SK-N-DZ (cell line): ENCODE measurements around the gene MRC2.
"Not testable (repeated sequence)": the region's sequence is repeated elsewhere in the genome, so short reads cannot be mapped to it uniquely, and the experiment has no call there.

Source experiments
- DNase-seq: peaks from one replicate; pipeline ENCODE4 v3.0.0-alpha.2; 2015; ENCODE audit warnings: low spot score

MRC2 gene

DNA sequence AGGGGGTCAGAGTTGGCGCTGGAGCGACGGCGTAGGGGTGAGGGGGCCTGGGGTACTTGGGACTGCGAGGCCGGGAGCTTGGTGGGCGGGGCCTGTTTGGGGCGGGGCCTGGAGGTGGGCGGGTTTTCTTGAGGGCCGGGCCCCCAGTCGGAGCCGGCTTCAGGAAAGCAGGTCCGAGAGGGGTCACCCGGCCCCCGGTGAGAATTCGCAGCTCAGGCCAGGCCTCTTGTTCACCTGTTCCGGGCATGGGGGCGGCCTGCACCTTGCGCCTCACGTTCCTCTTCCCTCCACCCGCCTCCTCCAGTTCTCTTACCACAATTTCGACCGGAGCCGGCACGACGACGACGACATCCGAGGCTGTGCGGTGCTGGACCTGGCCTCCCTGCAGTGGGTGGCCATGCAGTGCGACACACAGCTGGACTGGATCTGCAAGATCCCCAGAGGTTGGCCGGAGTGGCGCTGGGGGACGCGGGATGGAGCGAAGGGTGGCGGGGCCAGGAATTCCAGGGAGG, 52.5 kb downstream of the MRC2 start:
- DNase-seq: no peak

DNA sequence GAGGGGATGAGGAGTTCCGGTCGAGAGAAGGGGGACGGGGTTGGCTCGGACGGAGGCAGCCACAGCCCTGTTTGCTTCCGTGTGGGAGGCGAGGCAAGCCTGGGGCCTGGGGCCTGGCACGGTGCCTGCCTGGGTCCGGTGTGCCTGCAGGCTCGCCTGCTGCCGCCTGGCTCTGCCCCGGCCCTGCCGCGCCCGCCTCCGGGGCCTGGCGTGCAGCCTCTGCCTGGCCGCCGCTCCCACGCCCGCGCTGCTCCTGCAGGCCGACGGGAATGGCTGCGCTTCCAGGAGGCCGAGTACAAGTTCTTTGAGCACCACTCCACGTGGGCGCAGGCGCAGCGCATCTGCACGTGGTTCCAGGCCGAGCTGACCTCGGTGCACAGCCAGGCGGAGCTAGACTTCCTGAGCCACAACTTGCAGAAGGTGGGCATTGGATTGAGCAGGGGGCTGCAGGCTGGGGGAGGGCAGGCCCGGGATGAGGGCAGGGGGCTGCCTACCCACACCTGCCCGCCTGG, 53.1 kb downstream of the MRC2 start:
- no peak for DNase-seq

DNA sequence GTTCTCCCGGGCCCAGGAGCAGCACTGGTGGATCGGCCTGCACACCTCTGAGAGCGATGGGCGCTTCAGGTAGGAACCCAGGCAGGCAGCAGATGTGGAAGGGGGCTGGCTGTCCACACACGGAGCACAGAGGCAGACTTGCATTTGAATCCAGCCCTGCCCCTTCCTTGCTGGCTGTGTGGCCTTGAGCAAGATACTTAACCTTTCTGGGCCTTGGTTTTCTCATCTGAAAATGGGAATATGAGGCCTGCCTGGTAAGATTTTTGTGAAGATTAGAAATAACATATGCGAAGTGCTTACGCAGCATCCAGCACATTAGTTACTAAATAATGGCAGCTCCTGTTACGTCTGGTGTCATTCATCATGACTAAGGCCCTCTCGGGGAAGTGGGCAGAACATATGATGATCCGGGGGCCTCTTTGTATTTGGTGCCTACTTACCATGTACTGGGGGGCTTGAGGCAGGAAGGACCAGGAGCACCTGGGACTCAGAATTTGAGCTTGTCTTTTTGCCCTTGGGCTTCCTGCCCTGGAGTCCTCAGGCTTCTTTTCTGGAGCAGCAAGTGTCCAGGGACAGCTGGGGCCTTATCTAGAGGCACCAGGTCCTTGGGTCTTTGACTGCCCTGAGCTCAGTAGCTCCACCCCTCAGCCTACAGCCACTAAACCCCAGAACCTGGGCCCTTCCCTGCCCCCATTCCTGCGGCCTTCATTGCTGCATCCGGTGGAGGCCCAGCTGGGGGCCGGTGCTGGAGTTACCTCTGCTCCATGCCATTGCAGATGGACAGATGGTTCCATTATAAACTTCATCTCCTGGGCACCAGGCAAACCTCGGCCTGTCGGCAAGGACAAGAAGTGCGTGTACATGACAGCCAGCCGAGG, 53.8 kb downstream of the MRC2 start:
- no peak for DNase-seq

DNA sequence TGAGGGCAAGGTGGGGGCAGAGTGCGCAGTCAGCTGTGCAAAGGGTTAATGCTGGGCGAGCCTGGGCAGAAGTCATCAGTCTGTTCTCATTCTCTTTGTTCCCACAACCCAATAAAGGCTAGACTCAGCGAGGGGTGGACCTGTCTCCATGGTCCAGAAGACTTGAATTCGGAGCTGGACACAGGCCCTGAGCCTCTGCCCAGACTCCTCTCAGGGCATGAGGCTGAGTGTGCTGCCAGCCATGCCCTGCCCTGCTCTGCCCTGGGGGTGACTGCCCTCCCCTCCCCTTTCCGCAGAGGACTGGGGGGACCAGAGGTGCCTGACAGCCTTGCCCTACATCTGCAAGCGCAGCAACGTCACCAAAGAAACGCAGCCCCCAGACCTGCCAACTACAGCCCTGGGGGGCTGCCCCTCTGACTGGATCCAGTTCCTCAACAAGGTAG, 54.5 kb downstream of the MRC2 start:
- DNase-seq: no peak

DNA sequence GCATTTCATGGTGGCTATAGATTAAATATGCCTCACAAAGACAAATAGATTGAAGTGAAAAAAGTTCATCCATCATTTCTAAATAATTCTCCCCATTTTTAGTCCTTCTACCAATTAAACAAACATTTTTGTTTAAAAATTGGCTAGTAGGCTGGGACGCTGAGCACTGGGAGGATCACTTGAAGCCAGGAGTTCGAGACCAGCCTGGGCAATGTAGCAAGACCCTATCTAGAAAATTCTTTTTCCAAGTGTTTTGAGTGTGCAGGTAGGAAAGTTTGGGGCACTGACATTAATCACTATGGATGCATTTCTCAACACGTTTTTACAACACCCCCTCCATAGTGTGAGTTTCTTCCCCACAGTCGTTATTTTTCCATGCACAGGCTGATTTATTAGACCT, 56.7 kb downstream of the MRC2 start:
- DNase-seq: no peak

DNA sequence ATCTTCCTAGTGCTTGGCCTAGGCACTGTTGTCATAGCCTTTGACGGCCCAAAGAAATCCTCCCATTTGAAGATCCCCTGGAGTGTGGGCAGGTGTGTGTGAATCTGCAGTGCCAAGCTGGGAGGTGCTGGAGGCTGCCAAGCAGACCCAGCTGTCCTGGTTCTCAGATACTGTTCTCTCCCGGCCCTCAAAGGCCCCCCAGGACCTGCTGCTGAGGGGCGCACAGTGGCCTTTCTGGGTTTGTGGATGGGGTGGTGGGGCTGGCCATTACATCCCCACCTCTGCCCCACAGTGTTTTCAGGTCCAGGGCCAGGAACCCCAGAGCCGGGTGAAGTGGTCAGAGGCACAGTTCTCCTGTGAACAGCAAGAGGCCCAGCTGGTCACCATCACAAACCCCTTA, 60.5 kb downstream of the MRC2 start:
- no peak for DNase-seq

- no peak for DNase-seq
These were observed 61.1 kb downstream of the MRC2 start for GRCh38 chr17:62688398-62689160.

GRCh38 chr17:62689441-62690167, 62.1 kb downstream of the MRC2 start:
- no peak for DNase-seq

DNA sequence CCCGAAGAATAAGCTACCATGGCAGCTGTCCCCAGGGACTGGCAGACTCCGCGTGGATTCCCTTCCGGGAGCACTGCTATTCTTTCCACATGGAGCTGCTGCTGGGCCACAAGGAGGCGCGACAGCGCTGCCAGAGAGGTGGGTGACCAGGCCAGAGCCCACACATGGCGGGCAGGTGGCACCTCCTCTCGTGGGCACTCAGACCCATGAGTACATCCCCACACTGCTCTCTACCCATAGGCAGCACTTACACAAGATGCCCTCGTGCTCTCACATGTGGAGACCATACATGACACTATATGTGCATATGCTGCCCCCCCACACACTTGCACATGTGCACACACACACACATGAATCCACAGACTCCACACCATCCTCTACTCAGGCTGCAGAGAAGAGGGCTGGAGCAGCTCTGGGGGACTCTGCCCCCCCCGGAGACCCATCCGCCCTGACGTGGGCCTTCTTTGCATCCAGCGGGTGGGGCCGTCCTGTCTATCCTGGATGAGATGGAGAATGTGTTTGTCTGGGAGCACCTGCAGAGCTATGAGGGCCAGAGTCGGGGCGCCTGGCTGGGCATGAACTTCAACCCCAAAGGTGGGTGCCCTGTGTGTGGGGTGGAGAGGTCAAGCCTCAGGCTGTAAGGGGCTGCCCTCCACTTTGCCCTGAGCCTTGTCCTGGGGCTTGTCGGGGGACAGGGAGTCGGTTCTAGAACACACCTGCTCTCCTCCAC, 62.9 kb downstream of the MRC2 start:
- DNase-seq: no peak

DNA sequence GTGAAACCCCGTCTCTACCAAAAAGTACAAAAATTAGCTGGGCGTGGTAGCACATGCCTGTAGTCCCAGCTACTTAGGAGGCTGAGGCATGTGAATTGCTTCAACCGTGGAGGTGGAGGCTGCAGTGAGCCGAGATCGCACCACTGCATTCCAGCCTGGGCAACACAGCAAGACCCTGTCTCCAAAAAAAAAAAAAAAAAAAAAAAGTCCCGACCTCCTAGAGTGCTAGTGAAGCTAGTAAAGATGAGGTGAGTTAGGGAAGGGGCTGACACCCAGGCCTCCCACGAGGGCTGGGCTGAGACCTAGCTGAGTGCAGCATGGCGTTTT, 64.1 kb downstream of the MRC2 start:
- DNase-seq: not testable (repeated sequence)

DNA sequence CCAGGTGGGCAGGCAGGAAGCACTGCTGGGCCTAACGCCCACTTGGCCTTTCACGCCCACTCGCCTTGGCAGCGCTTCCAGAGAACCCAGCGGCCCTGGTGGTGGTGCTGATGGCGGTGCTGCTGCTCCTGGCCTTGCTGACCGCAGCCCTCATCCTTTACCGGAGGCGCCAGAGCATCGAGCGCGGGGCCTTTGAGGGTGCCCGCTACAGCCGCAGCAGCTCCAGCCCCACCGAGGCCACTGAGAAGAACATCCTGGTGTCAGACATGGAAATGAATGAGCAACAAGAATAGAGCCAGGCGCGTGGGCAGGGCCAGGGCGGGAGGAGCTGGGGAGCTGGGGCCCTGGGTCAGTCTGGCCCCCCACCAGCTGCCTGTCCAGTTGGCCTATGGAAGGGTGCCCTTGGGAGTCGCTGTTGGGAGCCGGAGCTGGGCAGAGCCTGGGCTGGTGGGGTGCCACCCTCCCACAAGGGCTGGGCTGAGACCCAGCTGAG, 64.7 kb downstream of the MRC2 start:
- no peak for DNase-seq

DNA sequence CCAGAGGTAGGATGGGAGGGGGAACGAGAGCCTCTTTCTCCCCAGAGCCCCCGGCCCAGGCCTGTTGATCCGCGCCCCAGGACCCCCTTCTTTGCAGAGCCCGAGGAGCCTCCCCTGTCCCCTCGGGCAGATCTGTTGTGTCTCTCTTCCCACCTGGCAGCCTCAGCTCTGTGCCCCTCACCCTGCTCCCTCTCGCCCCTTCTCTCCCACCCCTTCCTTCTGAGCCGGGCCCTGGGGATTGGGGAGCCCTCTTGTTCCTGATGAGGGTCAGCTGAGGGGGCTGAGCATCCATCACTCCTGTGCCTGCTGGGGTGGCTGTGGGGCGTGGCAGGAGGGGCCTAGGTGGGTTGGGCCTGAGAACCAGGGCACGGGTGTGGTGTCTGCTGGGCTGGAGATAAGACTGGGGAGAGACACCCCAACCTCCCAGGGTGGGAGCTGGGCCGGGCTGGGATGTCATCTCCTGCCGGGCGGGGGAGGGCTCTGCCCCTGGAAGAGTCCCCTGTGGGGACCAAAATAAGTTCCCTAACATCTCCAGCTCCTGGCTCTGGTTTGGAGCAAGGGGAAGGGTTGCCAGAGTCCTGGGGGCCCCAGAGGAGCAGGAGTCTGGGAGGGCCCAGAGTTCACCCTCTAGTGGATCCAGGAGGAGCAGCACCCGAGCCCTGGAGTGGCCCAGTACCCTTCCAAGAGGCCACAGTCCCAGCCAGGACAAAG, 65.4 kb downstream of the MRC2 start:
- no peak for DNase-seq

DNA sequence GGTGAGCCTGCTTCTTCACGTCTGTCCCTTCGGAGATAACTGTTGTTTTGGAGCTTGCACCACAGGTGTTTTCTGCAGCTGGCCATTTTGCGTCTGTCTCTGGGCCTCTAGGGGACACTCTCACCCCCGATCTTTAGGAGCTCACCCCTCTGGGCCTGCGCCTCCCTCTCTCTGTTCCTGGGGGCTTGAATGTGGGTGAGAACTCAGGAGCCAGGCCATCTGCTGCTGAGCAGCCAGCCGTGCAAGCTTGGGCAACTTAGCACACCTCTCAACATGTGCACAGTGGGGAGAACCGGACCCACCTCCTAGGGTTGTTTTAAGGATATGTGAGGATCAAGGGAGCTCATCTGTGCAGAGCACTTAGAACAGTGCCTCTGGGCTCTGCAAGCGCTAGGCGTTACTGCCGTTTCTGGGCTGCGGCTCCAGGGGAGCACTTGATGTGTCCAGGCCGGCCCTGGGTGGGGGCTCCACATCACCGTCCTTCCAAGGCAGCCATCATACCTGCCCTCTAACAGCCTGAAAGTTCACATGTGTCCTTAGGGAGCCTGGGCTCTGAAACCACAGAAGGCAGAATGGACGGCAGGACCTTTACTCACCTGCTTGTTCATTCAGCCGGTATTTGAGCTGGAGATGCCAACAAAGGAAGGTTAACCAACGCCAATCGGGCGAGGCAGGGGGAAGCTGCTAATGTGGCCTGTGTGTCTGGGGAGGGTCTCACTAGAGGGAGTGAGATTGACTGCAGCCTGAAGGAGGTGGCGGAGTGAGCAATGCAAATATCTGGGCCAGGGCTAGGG, 66.3 kb downstream of the MRC2 start:
- DNase-seq: no peak

- DNase-seq: not testable (repeated sequence)
These were observed 67.7 kb downstream of the MRC2 start for GRCh38 chr17:62695093-62695738.

GRCh38 chr17:62696256-62696655, 68.8 kb downstream of the MRC2 start:
- DNase-seq: no peak

GRCh38 chr17:62696726-62697490, 69.4 kb downstream of the MRC2 start:
- DNase-seq: peak; percentile 39

DNA sequence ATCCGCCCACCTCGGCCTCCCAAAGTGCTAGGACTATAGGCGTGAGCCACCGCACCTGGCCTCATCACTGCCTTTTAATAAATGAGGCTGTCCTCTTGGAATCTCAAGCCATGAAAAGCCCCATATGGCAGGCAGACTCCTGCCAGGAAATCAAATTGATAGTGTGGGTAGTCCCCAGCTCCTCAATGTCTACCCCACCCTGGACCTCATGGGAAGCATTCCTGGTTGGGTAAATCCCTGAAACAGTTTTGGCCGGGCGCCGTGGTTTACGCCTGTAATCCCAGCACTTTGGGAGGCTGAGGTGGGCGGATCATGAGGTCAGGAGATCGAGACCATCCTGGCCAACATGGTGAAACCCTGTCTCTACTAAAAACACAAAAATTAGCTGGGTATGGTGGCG, 71.0 kb downstream of the MRC2 start:
- not testable (repeated sequence) for DNase-seq
